ENCODE measurements around the gene TNS4. TPM values are rescaled to one million over a fixed set of nuclear protein-coding genes. Genes with fewer than 3 reads are reported as not detected.
A peak's percentile ranks its signal among the peaks of the same experiment; 100 is the strongest.

TNS4 gene
- total RNA-seq, 1 experiment from 2014 or later = 36.6 TPM

DNA sequence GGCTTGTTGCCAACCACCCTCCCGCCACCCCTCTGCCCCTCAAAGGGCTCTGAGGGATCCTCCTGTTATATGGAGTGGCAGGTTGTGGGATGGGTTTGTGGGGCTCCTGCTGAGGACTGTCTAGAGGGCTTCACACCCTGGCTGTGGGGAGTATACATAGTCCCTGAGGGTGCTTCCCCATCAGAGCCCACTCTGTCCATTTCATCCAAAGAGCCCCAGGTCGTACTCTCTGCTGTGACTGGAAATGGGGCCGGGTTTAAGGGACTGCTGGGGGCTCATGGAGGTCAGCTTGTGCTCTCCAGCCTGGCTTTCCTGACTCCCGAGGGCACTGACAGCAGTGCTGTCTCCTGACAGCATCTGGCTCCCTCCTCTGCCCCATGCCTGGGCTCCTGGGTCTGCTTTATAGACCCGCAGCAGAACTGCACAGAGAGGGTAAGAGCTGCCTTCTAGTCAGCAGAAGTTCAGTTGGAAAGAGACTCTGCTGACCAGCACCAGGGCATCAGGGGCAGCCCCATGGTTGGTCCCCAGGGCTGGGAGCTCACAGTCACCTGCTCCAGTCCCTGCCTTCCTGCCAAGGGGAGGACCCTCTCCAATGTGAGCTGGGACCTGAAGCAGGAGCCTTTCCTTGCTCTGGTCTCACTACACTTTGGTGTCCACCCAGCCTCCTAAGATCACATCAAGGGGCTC is 17.8 kb upstream of the TNS4 start:
- ATAC-seq (peak; percentile 24), DNase-seq (ENCODE audit: low read depth, low spot score) (no peak)
- Histone ChIP-seq H3K9me2 (ENCODE audit: insufficient read depth) (no peaks in the 10 kb centered on the region), H3K4me3 (replicated peaks in 1 of 2; ENCODE audit: low read depth in 1 of 2, low read length in 2 of 2) (peak overlapping the region; percentile 8 to 40; a peak in 3 of 4 replicates), H3K36me3 (ENCODE audit: control insufficient read depth in 1 of 2, insufficient read depth in 2 of 2, low read length in 2 of 2) (no peaks in the 10 kb centered on the region), H3K79me2 (ENCODE audit: insufficient read depth, low read length) (no peaks in the 10 kb centered on the region), H3K27ac (ENCODE audit: low read depth, low read length) (peak overlapping the region; percentile 83), H3K4me2 (ENCODE audit: low read length) (peak overlapping the region; percentile 84), H3K27me3 (ENCODE audit: insufficient read depth, low read length) (no peaks in the 10 kb centered on the region), H4K20me1 (ENCODE audit: insufficient read depth) (no peaks in the 10 kb centered on the region), H3K4me1 (ENCODE audit: control insufficient read depth in 1 of 2, insufficient read depth in 2 of 2, low read length in 2 of 2) (peaks cover 73 to 89% of the 10 kb centered on the region in 2 experiments), H3K9ac (ENCODE audit: low read length) (peak overlapping the region; percentile 61), H3K9me3 (ENCODE audit: control insufficient read depth in 1 of 2, insufficient read depth in 1 of 2, low read depth in 1 of 2, low read length in 2 of 2) (no peaks in the 10 kb centered on the region), H2AFZ (ENCODE audit: low read depth, low read length, poor library complexity, severe bottlenecking) (no peak overlapping the region)
- ChIA-PET CTCF (interaction anchor here (0.7 to 0.8 kb wide), 2 partner anchors 69 to 202 kb away, joined by 3 read pairs; no protein-coding TSS in a partner anchor), RAD21 (ENCODE audit: low non-redundant PET in 1 of 2, low total read pairs in 2 of 2, uncharacterized antibody in 2 of 2, unreplicated experiment in 2 of 2) (no interaction called here), POLR2A (interaction anchor here (1.3 kb wide), 1 partner anchor 18 kb away, joined by 7 read pairs; the partner anchor contains the start of gene TNS4)
- TF ChIP-seq TCF7L2 (IDR thresholded peaks at IDR 0.05; ENCODE audit: borderline replicate concordance, extremely low read depth, insufficient read depth, insufficient read length) = no peak
- TF ChIP-seq ZNF274 (IDR thresholded peaks at IDR 0.05; ENCODE audit: low read depth, low read length) = no peak
- TF ChIP-seq, protein P1, sequence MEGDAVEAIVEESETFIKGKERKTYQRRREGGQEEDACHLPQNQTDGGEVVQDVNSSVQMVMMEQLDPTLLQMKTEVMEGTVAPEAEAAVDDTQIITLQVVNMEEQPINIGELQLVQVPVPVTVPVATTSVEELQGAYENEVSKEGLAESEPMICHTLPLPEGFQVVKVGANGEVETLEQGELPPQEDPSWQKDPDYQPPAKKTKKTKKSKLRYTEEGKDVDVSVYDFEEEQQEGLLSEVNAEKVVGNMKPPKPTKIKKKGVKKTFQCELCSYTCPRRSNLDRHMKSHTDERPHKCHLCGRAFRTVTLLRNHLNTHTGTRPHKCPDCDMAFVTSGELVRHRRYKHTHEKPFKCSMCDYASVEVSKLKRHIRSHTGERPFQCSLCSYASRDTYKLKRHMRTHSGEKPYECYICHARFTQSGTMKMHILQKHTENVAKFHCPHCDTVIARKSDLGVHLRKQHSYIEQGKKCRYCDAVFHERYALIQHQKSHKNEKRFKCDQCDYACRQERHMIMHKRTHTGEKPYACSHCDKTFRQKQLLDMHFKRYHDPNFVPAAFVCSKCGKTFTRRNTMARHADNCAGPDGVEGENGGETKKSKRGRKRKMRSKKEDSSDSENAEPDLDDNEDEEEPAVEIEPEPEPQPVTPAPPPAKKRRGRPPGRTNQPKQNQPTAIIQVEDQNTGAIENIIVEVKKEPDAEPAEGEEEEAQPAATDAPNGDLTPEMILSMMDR (IDR thresholded peaks at IDR 0.05 in 2 of 3, conservative IDR thresholded peaks at IDR 0.05 in 1 of 3; ENCODE audit: borderline replicate concordance in 1 of 3, insufficient read depth in 1 of 3, low read depth in 2 of 3, low read length in 2 of 3) = no peak
- no peak for TF ChIP-seq SIN3A (IDR thresholded peaks at IDR 0.05; ENCODE audit: low read depth)
- TF ChIP-seq SP1 (IDR thresholded peaks at IDR 0.05; ENCODE audit: low read depth) = no peak
- TF ChIP-seq CEBPB (IDR thresholded peaks at IDR 0.05; ENCODE audit: low read depth) = no peak
- TF ChIP-seq YY1 (IDR thresholded peaks at IDR 0.05; ENCODE audit: extremely low read depth, insufficient replicate concordance, low read depth, low read length) = no peak
- TF ChIP-seq EZH2phosphoT487 (IDR thresholded peaks at IDR 0.05; ENCODE audit: borderline replicate concordance) = no peak
- intact Hi-C loops (cut with micrococcal nuclease) = no loop called here
- no TSS peak for BruUV-seq (replicated peaks)
